ENCODE measurements around the gene TMEM163.

Gene TMEM163

GRCh38 chr2:134470561-134471168, 248.1 kb downstream of the TMEM163 start:
- TF ChIP-seq CTCF (IDR thresholded peaks at IDR 0.05; ENCODE audit: borderline replicate concordance, insufficient read depth, low read depth, low read length), result no peak
- no peak overlapping the region for H3K4me3 ChIP-seq (ENCODE audit: low read depth, low read length)

DNA sequence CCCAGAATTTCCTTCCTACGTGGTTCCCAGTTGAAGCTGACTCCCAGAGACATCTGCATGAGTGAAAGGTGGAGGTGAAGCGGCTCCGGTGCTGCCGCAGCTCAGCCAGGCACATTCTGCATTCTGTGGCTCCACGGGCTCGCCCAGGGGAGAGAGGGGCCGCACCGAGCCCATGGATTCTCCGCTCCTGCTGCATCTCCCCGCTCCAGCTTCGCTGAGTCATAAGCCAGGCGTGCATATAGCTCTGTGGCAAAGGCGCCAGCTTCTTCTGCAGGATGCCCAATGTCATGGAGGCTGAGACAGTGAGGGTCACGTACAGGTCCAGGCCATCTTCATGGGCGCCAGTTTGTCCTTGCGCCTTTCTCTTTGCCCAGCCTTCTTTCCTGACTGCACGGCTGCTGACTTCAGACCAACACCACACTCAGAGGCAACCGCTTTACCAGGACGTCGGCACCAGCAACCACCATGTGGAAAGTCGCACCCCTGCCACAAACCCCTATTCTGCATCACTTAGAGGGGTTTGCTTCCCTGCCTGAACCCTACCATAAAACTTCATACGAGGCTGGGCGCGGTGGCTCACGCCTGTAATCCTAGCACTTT, 249.2 kb downstream of the TMEM163 start:
- no peak overlapping the region for H3K4me3 ChIP-seq (ENCODE audit: low read depth, low read length)
- TF ChIP-seq CTCF (IDR thresholded peaks at IDR 0.05; ENCODE audit: borderline replicate concordance, insufficient read depth, low read depth, low read length), result no peak

GRCh38 chr2:134468776-134469175, 250.0 kb downstream of the TMEM163 start:
- H3K4me3 ChIP-seq (ENCODE audit: low read depth, low read length), result no peak overlapping the region
- TF ChIP-seq CTCF (IDR thresholded peaks at IDR 0.05; ENCODE audit: borderline replicate concordance, insufficient read depth, low read depth, low read length), result no peak

GRCh38 chr2:134468164-134468563, 250.6 kb downstream of the TMEM163 start:
- no peak for TF ChIP-seq CTCF (IDR thresholded peaks at IDR 0.05; ENCODE audit: borderline replicate concordance, insufficient read depth, low read depth, low read length)
- H3K4me3 ChIP-seq (ENCODE audit: low read depth, low read length), result no peak overlapping the region

DNA sequence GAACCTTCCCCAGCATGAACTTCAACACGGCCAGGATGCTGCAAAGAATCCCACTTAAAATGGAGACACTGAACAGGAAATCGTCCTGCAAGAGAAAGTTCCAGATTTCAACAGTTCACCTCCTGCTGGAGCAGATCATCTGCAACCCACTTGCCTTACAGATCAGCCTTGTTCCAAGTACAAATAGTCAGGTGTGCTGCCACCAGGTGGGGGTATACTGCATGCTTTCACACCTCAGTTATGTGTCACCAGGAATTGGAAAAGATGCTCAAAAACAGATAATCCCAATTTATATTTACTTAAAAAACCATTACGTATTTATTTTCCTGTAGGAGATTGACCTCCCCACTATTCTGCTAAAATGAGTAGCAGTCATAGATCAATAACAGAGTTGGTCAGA, 252.7 kb downstream of the TMEM163 start:
- TF ChIP-seq CTCF (IDR thresholded peaks at IDR 0.05; ENCODE audit: borderline replicate concordance, insufficient read depth, low read depth, low read length), result peak; percentile 48; the same call in 1 of the 2 replicates
- H3K4me3 ChIP-seq (ENCODE audit: low read depth, low read length), result no peak overlapping the region

- TF ChIP-seq CTCF (IDR thresholded peaks at IDR 0.05; ENCODE audit: borderline replicate concordance, insufficient read depth, low read depth, low read length), result no peak
- no peak overlapping the region for H3K4me3 ChIP-seq (ENCODE audit: low read depth, low read length)
These were observed 253.3 kb downstream of the TMEM163 start for GRCh38 chr2:134465228-134466105.
